GM23248 (cell line): ENCODE data around the gene GLI2.

Source experiments
- EZH2 ChIP-seq: fragments of 200-600 bp; sonication (generic); IDR thresholded peaks from 2 replicates; pipeline ENCODE4 v1.6.1; 2018; ENCODE audit warnings: antibody characterized with exemption, mild to moderate bottlenecking; ENCODE audit not compliant: insufficient read depth, poor library complexity, severe bottlenecking
- EZH2phosphoT487 ChIP-seq: fragments of 200-600 bp; sonication (generic); IDR thresholded peaks from 2 replicates; pipeline ENCODE4 v1.6.1; 2018; ENCODE audit warnings: antibody characterized with exemption, moderate library complexity, mild to moderate bottlenecking, low read depth; ENCODE audit not compliant: insufficient read depth

GRCh38 chr2:120691410-120691809 is 44.3 kb upstream of the GLI2 start:
- TF ChIP-seq EZH2phosphoT487, result no peak
- TF ChIP-seq EZH2, result no peak
